CD4-positive, alpha-beta T cell treated with Interleukin-15 for 4 hours (primary cell): ENCODE measurements around the gene RBMX2.

ENCODE experiments used
- DNase-seq: peaks from one replicate; pipeline ENCODE4 v3.0.0-alpha.2; 2020; ENCODE audit warnings: low spot score

Gene RBMX2

GRCh38 chrX:130446974-130447373, 45.2 kb downstream of the RBMX2 start:
- no peak for DNase-seq
